GM18951 (cell line): ENCODE data around the gene AEBP2.
"Not testable (repeated sequence)": the region's sequence is repeated elsewhere in the genome, so short reads cannot be mapped to it uniquely, and the experiment has no call there.

Experiments
- POLR2A ChIP-seq: IDR thresholded peaks from 4 replicates; pipeline ENCODE4 v1.6.1; 2011; ENCODE audit warnings: mild to moderate bottlenecking; ENCODE audit not compliant: insufficient read length, insufficient read depth; ENCODE audit errors: extremely low read depth
- in situ Hi-C: fragments of 300-500 bp; cut with MboI; formaldehyde crosslinking; loops from one replicate; pipeline ENCODE4 v1.12.0; 2022; ENCODE audit warnings: low sequenced_read_pairs, mixed read lengths, inconsistent platforms; ENCODE audit not compliant: unreplicated experiment

The AEBP2 gene

DNA sequence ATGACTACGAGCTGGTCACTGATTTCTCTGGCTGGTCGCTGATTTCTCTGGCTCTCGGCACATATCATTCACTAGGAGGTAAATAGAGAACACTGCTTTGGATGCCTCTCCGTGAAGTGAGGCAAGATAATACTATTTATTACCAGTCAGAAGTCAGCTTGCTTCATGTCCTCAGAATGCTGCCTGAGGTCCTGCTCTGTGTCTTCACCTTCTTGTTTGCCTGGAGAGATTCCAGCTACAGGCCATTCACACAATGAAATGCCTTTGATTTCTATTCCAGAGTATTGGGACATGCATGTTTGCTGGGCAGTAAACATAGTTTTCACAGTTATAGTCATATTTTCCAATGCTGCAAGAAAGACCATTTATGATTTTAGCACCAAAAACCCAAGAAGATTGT lies 106.7 kb downstream of the AEBP2 start:
- TF ChIP-seq POLR2A: no peak
- in situ Hi-C loops: no loop called here

- in situ Hi-C loops: no loop called here
- no peak for TF ChIP-seq POLR2A
These were observed 107.4 kb downstream of the AEBP2 start for GRCh38 chr12:19546611-19547162.

- in situ Hi-C loops: no loop called here
- TF ChIP-seq POLR2A: no peak
These were observed 108.0 kb downstream of the AEBP2 start for GRCh38 chr12:19547271-19547671.

DNA sequence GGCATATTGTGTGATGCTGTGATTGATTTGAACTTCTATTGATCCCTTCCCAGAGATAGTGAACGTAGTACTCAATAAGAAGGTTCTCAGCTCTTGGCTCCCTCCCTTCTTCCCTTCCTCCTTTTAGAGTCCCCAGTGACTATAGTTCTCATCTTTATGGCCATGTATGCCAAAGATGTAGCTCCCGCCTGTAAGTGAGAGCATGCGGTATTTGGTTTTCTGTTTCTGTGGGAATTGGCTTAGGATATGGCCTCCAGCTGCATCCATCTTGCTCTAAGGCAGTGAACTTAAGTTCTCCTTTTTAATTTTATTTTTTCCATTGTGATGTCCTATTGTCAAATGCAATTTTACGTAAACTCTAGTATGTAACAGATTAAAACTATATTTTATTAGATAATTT lies 109.5 kb downstream of the AEBP2 start:
- in situ Hi-C loops: no loop called here
- TF ChIP-seq POLR2A: no peak

- no peak for TF ChIP-seq POLR2A
- in situ Hi-C loops: no loop called here
These were observed 111.3 kb downstream of the AEBP2 start for GRCh38 chr12:19550626-19551025.

DNA sequence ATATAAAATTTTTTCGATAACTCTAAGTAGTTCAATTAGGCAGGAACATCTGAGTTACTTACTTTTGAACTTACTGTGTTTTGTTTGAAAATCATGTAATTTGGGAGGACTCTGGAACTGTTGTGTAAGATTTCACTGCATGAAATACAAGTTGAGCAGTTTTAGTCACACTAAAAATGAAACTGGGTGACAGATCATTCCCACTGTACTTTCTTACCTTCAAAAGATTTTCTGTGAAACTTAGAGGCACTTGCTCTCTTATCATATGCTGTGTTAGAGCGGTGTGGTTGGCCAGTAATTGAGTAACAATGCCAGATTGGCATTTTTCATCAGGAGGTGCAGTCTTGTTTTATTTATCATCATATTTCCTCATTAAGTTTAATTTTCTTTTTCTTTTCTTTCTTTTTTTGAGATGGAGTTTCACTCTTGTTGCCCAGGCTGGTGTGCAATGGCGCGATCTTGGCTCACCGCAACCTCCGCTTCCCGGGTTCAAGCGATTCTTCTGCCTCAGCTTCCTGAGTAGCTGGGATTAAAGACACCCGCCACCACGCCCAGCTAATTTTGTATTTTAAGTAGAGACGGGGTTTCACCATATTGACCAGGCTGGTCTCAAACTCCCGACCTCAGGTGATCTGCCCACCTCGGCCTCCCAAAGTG lies 113.3 kb downstream of the AEBP2 start:
- in situ Hi-C loops: not testable (repeated sequence)

DNA sequence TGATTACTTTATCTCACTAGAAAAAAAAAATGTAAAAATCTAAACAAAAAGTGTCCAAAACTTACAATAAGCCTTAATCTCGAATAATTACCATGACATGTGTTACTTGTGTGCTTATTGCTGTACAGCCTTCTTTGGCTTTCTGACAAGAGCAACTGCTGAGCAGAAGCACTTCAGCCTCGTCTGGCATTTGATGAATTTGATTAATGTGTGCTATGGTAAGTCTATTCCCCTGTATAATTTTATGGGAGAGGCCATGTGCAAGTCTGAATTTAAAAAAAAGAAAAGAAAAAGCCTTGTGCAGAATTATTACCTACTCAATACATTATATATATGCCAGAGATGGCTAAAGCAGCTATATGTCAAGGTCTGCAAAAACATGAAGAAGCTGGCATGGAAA lies 113.9 kb downstream of the AEBP2 start:
- no peak for TF ChIP-seq POLR2A
- in situ Hi-C loops: no loop called here

DNA sequence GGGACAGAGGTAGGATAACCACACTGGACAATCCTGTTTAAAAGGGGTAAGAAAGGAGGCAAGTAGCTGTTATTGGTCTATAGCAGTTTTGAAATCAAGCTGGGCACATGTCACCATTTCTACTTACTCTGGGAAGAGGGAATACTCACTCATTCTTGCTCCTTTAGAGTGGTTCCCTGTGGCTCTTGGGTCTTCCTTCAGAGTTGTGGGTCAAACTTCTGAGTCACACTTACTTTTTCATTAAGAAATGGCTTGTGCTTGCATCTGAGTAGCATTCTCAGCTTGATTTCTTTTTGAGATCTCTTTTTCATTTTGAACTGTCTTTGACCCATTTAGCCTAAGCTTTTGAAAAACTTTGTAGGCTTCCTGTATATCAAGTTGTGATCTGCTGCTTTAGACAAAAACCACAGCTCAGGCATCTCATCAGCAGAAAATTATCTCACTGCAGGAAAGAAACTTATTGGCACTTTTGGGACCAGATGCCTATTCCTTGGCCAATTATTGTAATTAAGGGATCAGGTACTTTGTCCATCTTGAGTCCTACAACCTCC lies 122.2 kb downstream of the AEBP2 start:
- in situ Hi-C loops: no loop called here
- no peak for TF ChIP-seq POLR2A
